ENCODE measurements around the gene BTF3.
"Not testable (repeated sequence)": the region's sequence is repeated elsewhere in the genome, so short reads cannot be mapped to it uniquely, and the experiment has no call there.

Gene BTF3

DNA sequence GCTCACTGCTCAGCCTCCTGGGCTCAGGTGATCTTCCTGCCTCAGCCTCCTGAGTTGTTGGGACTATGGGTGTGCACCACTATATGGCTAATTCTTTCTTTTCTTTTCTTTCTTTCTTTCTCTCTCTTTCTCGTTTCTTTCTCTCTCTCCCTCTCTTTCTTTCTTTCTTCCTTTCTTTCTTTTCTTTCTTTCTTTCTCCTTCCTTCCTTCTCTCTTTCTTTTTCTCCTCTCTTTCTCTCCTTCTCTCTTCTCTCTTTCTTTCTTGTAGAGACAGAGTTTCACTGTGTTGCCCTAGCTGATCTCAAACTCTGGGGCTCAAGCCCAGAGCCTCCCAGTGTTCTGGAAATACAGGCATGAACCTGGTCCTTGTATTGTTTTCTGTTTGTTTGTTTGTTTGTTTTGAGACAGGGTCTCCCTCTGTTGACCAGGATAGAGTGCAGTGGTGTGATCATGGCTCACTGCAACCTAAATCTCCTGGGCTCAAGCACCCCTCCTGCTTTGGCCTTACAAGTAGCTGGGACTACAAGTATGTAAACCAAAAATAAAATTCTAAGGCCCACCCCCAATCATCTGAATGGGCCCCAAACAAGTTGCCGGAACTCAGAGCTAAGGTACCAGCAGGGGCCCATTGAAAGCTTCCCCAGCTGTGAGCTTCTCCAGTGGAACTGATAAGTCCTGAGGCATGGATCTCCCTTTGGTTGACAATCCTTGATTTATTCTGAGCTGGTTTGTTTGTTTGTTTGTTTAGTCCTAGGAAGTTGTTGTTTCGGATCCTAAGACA, 11.9 kb upstream of the BTF3 start:
- DNase-seq (ENCODE audit: low read depth): no peak

DNA sequence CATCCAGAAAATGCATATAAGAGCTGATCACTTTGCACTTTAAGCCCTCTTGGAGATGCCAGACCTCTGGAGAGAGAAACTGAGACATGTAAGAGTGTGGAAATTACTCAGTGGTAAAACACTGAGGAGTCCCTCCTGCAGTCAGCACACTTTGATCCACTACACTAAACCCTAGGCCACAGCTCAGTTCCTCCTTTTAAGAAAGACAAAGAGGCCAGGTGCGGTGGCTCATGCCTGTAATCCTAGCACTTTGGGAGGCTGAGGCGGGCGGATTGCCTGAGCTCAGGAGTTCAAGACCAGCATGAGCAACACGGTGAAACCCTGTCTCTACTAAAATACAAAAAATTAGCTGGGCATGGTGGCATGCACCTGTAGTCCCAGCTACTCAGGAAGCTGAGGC, 11.0 kb upstream of the BTF3 start:
- DNase-seq (ENCODE audit: low read depth): not testable (repeated sequence)

- DNase-seq (ENCODE audit: low read depth): no peak
Observed at GRCh38 chr5:73487815-73488214, 10.4 kb upstream of the BTF3 start.

DNA sequence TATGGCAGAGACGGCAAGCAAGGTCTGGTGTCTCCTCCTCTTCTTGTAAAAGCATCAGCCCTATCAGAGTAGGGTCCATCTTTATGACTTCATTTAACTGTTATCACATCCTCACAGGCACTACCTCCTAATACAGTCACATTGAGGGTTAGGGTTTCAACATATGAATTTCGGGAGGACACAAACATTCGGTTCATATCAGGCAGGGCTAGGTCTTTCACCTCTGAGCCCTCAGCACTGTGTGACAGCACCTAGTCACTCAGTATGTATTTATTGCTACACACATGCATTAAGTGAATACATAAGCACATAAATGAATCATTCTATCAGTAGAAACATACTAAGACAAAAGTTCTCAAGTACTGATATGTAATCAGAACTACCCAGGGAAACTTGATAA, 9.4 kb upstream of the BTF3 start:
- no peak for DNase-seq (ENCODE audit: low read depth)

GRCh38 chr5:73490088-73490487, 8.2 kb upstream of the BTF3 start:
- DNase-seq (ENCODE audit: low read depth): no peak

DNA sequence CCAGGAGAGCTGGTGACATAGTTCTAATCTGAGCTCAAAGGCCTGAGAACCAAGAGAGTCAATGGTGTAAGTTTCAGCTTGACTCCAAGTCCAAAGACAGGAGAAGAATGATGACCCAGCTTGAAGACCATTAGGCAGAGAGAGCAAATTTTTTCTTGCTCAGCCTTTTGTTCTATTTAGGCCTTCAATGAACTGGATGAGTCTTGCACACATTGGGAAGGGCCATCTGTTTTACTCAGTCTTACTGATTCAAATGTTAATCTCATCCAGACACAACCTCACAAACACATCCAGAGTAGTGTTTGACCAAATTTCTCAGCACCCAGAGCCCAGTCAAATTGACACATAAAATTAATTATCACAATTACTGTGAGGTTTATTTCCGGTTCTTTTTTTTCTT, 7.1 kb upstream of the BTF3 start:
- no peak for DNase-seq (ENCODE audit: low read depth)

- no peak for DNase-seq (ENCODE audit: low read depth)
Observed at GRCh38 chr5:73493421-73493820, 4.8 kb upstream of the BTF3 start.

DNA sequence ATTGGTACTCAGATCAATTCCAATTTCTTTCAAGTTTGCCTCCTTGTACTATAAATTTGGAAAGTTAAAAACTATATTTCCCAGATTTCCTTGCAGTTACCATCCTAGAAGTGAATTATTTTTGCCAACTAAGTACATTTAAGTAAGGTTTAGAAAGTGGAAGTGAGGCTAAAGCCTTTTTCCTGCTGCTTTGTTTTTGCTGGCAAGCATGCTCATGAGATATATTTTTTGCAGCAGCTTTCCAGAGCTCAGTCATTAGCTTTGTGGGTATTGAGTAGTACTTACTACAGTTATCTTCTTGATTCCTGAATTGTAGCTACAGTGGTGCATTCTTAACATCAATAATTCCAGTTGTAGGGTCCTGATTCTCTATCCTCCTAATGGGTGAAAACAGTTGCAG, 3.5 kb upstream of the BTF3 start:
- no peak for DNase-seq (ENCODE audit: low read depth)

GRCh38 chr5:73495772-73496335, 2.4 kb upstream of the BTF3 start:
- DNase-seq (ENCODE audit: low read depth): no peak

DNA sequence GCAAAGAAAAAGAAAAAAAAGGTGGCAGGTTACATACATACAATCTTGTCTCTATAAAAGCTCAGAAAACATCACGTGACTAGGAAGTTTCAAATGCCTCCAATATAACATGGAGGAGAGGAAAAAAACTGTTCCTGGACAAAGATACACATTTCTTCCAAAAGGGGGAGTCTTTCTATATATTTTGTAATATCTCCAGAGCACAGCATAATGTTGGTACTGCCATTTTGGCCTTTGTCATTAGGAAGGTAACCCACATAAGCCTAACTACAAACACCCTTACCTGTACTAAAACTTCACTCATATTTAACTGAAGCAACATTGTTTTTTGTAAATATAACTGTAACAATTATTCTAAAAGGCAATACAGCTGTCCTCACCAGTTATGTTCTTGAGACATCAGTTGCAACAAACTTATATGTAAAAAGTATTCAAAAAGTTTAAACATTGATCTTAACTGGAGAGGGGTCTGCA, 1.2 kb upstream of the BTF3 start:
- DNase-seq (ENCODE audit: low read depth): no peak

- DNase-seq (ENCODE audit: low read depth): no peak
Observed at GRCh38 chr5:73497497-73498056, 665 bp upstream of the BTF3 start.

- no peak for DNase-seq (ENCODE audit: low read depth)
Observed at GRCh38 chr5:73499187-73499586, 945 bp downstream of the BTF3 start.

DNA sequence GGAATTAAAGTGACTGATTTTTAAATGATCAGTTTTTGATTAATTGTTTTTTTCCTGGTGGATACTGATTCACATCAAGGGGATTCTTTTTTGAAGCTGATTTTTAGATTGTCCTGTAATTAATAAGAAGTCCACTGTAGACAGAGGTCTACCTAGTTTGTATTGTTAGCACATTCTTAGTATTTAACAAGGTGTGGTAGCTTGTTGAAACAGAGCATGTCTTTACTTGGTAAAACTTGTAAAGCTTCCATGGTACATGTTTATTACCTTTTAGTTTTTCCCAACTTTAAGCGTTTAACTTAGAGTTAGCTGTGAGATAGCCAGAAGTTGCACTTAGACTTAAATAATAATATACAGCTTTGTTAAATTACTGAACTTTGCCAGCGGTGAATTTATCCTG, 1.5 kb downstream of the BTF3 start:
- no peak for DNase-seq (ENCODE audit: low read depth)

- no peak for DNase-seq (ENCODE audit: low read depth)
Observed at GRCh38 chr5:73501406-73501805, 3.2 kb downstream of the BTF3 start.

DNA sequence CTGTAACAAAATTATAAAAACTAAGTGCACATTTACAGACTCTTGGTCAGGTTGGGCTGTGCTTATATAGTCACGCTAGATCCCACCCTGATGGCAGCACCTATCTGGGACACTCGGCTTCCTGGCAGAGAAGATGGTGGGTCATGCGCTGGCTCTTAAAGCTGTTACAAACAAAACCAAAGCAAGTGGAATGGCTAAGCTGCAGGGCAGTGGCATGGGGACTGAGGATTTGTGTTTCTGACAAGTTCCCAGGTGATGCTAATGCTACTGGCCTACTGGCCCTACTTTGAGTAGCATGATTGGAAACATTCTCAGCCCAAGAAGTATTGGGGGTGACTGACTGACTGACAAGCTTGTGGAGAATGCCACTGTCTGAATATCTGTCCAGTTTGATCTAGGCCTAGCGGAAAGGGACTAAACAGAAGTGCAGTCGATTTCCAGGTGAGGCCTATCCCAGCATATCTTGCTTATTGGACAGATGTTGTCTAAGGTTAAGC, 8.3 kb downstream of the BTF3 start:
- DNase-seq (ENCODE audit: low read depth): no peak

DNA sequence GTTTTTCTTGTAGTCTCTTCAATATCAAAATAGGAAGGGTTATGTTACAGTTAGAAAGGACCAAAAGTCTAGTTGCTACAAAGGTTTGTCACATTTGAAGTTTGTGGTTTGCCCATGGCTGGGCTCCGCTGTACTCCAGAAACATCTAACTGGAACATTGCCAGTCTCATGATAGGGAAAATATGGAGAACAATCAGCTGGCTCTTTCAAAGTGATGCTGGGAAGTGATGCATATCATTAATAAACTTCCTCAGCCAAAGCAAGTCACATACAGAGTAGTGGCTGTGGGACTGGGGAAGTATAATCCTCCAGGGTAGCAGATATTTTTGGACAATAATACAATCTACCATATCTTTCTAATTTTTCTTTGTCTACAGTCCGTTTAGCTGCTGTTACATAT, 8.8 kb downstream of the BTF3 start:
- no peak for DNase-seq (ENCODE audit: low read depth)

- DNase-seq (ENCODE audit: low read depth): not testable (repeated sequence)
Observed at GRCh38 chr5:73508521-73508920, 10.3 kb downstream of the BTF3 start.

- no peak for DNase-seq (ENCODE audit: low read depth)
Observed at GRCh38 chr5:73513996-73514395, 15.8 kb downstream of the BTF3 start.

GRCh38 chr5:73514418-73514817, 16.2 kb downstream of the BTF3 start:
- DNase-seq (ENCODE audit: low read depth): no peak

DNA sequence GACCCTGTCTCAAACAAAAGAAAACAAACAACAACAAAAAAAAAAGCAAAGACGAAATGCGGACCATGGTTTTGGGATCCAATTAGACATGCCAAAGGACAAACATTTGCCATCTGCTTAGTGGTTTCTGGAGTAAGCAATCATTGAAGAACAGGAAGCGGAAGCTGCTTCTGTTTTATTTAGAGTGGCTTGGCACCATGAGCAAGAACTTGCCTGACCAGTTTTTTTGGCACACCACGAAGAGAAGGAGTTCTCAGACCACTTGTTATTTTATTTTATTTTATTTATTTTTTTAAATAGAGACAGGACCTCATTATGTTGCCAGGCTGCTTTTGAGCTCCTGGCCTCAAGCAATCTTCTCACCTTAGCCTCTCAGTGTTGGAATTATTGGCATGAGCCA, 17.0 kb downstream of the BTF3 start:
- DNase-seq (ENCODE audit: low read depth): no peak

- peak; percentile 24 for DNase-seq (ENCODE audit: low read depth)
Observed at GRCh38 chr5:73519531-73520283, 21.5 kb downstream of the BTF3 start.

- DNase-seq (ENCODE audit: low read depth): no peak
Observed at GRCh38 chr5:73522989-73523388, 24.7 kb downstream of the BTF3 start.

DNA sequence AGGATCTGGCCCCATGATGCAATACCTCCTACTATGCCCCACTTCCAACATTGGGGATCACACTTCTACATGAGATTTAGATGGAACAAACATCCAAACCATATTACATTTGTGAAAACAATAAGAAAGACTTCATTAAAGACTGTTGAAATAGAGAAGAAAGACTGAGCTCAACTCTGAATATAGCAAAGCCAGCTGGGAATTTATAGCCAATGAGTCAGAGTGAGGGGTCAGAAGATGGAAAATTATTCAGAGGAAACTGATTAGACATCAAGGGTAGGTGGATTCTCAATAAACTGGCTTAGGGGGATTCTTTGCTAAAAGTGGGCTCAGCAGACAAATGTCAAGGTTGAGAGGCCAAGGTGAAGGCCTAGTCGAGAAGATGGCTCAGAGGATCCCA, 25.6 kb downstream of the BTF3 start:
- DNase-seq (ENCODE audit: low read depth): no peak

Measured in activated T-helper 9 cell treated with anti-CD3 and anti-CD28 coated beads, Interleukin-2, amount 50 U/mL, for 16 hours (primary cell).